ENCODE results near the gene CCDC195.

- TF ChIP-seq, protein P1, sequence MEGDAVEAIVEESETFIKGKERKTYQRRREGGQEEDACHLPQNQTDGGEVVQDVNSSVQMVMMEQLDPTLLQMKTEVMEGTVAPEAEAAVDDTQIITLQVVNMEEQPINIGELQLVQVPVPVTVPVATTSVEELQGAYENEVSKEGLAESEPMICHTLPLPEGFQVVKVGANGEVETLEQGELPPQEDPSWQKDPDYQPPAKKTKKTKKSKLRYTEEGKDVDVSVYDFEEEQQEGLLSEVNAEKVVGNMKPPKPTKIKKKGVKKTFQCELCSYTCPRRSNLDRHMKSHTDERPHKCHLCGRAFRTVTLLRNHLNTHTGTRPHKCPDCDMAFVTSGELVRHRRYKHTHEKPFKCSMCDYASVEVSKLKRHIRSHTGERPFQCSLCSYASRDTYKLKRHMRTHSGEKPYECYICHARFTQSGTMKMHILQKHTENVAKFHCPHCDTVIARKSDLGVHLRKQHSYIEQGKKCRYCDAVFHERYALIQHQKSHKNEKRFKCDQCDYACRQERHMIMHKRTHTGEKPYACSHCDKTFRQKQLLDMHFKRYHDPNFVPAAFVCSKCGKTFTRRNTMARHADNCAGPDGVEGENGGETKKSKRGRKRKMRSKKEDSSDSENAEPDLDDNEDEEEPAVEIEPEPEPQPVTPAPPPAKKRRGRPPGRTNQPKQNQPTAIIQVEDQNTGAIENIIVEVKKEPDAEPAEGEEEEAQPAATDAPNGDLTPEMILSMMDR (conservative IDR thresholded peaks at IDR 0.05 in 1 of 2, IDR thresholded peaks at IDR 0.05 in 1 of 2; ENCODE audit: extremely low read depth in 1 of 2, insufficient read depth in 1 of 2, low read depth in 1 of 2, low read length in 2 of 2) = no peak
- no peak for TF ChIP-seq EZH2 (IDR thresholded peaks at IDR 0.05; ENCODE audit: borderline replicate concordance, low read length)
These were observed 27.2 kb downstream of the CCDC195 start for GRCh38 chr2:224688997-224689396.

All from mammary epithelial cell (primary cell).